ENCODE measurements around the gene FBXO24.
A peak's percentile ranks its signal among the peaks of the same experiment; 100 is the strongest.

FBXO24 gene

DNA sequence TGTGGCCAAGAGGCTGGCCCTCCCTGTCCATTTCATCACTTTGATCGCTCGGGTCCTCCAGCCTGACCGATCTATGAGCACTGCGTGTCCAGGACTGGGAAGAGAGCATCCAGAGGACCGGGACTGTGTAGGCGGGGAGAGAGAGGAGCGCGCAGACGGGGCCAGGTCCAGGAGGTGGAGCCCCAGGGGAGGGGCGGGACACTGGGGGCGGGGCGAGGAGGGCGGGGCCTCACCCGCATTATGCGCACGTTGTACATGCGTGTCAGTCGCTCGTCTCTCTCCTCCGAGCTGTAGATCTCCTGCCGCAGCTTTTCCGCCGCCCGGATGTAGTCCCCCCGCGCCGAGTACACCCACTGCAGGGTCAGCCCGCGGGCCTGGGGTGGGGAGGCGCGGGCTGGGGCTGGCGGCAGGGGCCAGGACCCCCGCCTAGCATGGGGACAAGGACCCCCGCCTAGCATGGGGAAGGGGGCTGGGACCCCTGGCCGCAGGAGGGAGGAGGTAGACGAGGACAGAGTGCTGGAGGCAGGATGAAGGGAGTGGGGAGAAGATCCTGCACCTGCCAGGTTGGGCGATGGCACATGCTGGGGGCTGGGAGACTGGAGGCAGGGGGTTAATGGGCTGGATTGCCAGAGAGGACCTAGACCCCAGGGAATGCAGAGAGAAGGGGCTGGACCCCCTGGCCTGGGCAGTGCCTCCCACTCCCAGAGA, 40.6 kb downstream of the FBXO24 start:
- POLR2A ChIA-PET: interaction anchor here (0.6 to 4.8 kb wide), 5 partner anchors 11 to 263 kb away, joined by 3 to 28 read pairs (median 4); partner anchors contain the start of genes FBXO24, LRCH4, MOSPD3 and UFSP1
- no peaks in the 10 kb centered on the region for H3K4me1 ChIP-seq (ENCODE audit: control insufficient read depth, insufficient read depth, low read length)
- peak overlapping the region; percentile 11 for H3K4me3 ChIP-seq (ENCODE audit: low read depth, low read length)
- no peaks in the 10 kb centered on the region for H3K36me3 ChIP-seq (ENCODE audit: control insufficient read depth in 2 of 2, insufficient read depth in 1 of 2, low read length in 2 of 2)
- CTCF ChIA-PET: interaction anchor here (0.7 to 1.5 kb wide), 3 partner anchors 9 to 159 kb away, joined by 3 to 4 read pairs (median 4); no protein-coding TSS in a partner anchor
- H3K9me3 ChIP-seq (ENCODE audit: control insufficient read depth, insufficient read depth, low read depth, low read length): no peaks in the 10 kb centered on the region
- H3K27ac ChIP-seq (ENCODE audit: extremely low read depth, low read depth, low read length): no peak overlapping the region
- TF ChIP-seq ZBTB10 (tag by site-specific recombination; IDR thresholded peaks at IDR 0.05) (0 out of 2 replicates have a peak, but pooled peaks have one; percentile 21), ZNF561 (tag by site-specific recombination; IDR thresholded peaks at IDR 0.05; ENCODE audit: borderline replicate concordance) (no peak), ZNF777 (tag by site-specific recombination; IDR thresholded peaks at IDR 0.05; ENCODE audit: borderline replicate concordance) (no peak), ZNF114 (tag by site-specific recombination; IDR thresholded peaks at IDR 0.05) (no peak), ZNF248 (tag by site-specific recombination; IDR thresholded peaks at IDR 0.05) (no peak), INSM2 (tag by site-specific recombination; IDR thresholded peaks at IDR 0.05) (no peak), REPIN1 (tag by site-specific recombination; IDR thresholded peaks at IDR 0.05; ENCODE audit: low read depth) (no peak), PRDM1 (tag by site-specific recombination; IDR thresholded peaks at IDR 0.05) (no peak), KLF7 (tag by site-specific recombination; IDR thresholded peaks at IDR 0.05; ENCODE audit: borderline replicate concordance) (no peak), BCL11B (tag by site-specific recombination; IDR thresholded peaks at IDR 0.05; ENCODE audit: low read depth) (no peak), SP7 (tag by site-specific recombination; IDR thresholded peaks at IDR 0.05) (0 out of 2 replicates have a peak, but pooled peaks have one; percentile 19), HOXC10 (CRISPR knock-in tag; IDR thresholded peaks at IDR 0.05) (no peak), ZNF302 (tag by site-specific recombination; IDR thresholded peaks at IDR 0.05; ENCODE audit: low read depth) (no peak), ZSCAN16 (tag by site-specific recombination; IDR thresholded peaks at IDR 0.05) (no peak), ZNF473 (tag by site-specific recombination; IDR thresholded peaks at IDR 0.05) (no peak), ZXDB (tag by site-specific recombination; IDR thresholded peaks at IDR 0.05) (no peak), EGR2 (tag by site-specific recombination; IDR thresholded peaks at IDR 0.05; ENCODE audit: low read depth) (no peak; the same call in 1 of the 2 replicates), SALL2 (tag by site-specific recombination; IDR thresholded peaks at IDR 0.05; ENCODE audit: borderline replicate concordance) (no peak), ZNF785 (tag by site-specific recombination; IDR thresholded peaks at IDR 0.05) (no peak), ZNF610 (tag by site-specific recombination; IDR thresholded peaks at IDR 0.05; ENCODE audit: borderline replicate concordance) (no peak), ZNF776 (tag by site-specific recombination; IDR thresholded peaks at IDR 0.05; ENCODE audit: borderline replicate concordance) (no peak), ZNF121 (tag by site-specific recombination; IDR thresholded peaks at IDR 0.05) (no peak), ZNF670 (tag by site-specific recombination; IDR thresholded peaks at IDR 0.05; ENCODE audit: low read depth) (no peak), ZNF48 (tag by site-specific recombination; IDR thresholded peaks at IDR 0.05) (no peak), SP3 (tag by site-specific recombination; IDR thresholded peaks at IDR 0.05) (peak; percentile 80), ZNF16 (tag by site-specific recombination; IDR thresholded peaks at IDR 0.05; ENCODE audit: low read depth) (no peak), ZNF394 (tag by site-specific recombination; IDR thresholded peaks at IDR 0.05; ENCODE audit: borderline replicate concordance) (no peak)
- TF ChIP-seq, protein P1, sequence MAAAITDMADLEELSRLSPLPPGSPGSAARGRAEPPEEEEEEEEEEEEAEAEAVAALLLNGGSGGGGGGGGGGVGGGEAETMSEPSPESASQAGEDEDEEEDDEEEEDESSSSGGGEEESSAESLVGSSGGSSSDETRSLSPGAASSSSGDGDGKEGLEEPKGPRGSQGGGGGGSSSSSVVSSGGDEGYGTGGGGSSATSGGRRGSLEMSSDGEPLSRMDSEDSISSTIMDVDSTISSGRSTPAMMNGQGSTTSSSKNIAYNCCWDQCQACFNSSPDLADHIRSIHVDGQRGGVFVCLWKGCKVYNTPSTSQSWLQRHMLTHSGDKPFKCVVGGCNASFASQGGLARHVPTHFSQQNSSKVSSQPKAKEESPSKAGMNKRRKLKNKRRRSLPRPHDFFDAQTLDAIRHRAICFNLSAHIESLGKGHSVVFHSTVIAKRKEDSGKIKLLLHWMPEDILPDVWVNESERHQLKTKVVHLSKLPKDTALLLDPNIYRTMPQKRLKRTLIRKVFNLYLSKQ (tag by site-specific recombination; IDR thresholded peaks at IDR 0.05; ENCODE audit: borderline replicate concordance): no peak
- TF ChIP-seq, protein P2, sequence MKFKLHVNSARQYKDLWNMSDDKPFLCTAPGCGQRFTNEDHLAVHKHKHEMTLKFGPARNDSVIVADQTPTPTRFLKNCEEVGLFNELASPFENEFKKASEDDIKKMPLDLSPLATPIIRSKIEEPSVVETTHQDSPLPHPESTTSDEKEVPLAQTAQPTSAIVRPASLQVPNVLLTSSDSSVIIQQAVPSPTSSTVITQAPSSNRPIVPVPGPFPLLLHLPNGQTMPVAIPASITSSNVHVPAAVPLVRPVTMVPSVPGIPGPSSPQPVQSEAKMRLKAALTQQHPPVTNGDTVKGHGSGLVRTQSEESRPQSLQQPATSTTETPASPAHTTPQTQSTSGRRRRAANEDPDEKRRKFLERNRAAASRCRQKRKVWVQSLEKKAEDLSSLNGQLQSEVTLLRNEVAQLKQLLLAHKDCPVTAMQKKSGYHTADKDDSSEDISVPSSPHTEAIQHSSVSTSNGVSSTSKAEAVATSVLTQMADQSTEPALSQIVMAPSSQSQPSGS (tag by site-specific recombination; IDR thresholded peaks at IDR 0.05; ENCODE audit: low read depth): no peak
- TF ChIP-seq, protein P3, sequence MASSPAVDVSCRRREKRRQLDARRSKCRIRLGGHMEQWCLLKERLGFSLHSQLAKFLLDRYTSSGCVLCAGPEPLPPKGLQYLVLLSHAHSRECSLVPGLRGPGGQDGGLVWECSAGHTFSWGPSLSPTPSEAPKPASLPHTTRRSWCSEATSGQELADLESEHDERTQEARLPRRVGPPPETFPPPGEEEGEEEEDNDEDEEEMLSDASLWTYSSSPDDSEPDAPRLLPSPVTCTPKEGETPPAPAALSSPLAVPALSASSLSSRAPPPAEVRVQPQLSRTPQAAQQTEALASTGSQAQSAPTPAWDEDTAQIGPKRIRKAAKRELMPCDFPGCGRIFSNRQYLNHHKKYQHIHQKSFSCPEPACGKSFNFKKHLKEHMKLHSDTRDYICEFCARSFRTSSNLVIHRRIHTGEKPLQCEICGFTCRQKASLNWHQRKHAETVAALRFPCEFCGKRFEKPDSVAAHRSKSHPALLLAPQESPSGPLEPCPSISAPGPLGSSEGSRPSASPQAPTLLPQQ (tag by site-specific recombination; IDR thresholded peaks at IDR 0.05): no peak
